Umbilical cord (tissue), 2 donors: ENCODE measurements around the gene SOCS7. TPM values are rescaled to one million over a fixed set of nuclear protein-coding genes. Genes with fewer than 3 reads are reported as not detected.

Source experiments
- DNase-seq: peaks from one replicate; pipeline ENCODE4 v3.0.0-alpha.2; 2015; ENCODE audit warnings: low spot score
- total RNA-seq: library from RNA; depleted of rRNA; stranded (reverse); fragments of >200 nt; gene quantifications from one replicate; pipeline ENCODE4 v1.2.3, GENCODE V29; 2014; ENCODE audit warnings: low replicate concordance; ENCODE audit not compliant: insufficient read depth

Gene SOCS7, protein sequence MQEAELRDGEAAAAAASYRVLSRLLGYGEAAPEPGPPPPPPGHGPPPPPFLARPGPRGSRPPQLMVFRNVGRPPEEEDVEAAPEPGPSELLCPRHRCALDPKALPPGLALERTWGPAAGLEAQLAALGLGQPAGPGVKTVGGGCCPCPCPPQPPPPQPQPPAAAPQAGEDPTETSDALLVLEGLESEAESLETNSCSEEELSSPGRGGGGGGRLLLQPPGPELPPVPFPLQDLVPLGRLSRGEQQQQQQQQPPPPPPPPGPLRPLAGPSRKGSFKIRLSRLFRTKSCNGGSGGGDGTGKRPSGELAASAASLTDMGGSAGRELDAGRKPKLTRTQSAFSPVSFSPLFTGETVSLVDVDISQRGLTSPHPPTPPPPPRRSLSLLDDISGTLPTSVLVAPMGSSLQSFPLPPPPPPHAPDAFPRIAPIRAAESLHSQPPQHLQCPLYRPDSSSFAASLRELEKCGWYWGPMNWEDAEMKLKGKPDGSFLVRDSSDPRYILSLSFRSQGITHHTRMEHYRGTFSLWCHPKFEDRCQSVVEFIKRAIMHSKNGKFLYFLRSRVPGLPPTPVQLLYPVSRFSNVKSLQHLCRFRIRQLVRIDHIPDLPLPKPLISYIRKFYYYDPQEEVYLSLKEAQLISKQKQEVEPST
- total RNA-seq: 16.4 TPM

DNA sequence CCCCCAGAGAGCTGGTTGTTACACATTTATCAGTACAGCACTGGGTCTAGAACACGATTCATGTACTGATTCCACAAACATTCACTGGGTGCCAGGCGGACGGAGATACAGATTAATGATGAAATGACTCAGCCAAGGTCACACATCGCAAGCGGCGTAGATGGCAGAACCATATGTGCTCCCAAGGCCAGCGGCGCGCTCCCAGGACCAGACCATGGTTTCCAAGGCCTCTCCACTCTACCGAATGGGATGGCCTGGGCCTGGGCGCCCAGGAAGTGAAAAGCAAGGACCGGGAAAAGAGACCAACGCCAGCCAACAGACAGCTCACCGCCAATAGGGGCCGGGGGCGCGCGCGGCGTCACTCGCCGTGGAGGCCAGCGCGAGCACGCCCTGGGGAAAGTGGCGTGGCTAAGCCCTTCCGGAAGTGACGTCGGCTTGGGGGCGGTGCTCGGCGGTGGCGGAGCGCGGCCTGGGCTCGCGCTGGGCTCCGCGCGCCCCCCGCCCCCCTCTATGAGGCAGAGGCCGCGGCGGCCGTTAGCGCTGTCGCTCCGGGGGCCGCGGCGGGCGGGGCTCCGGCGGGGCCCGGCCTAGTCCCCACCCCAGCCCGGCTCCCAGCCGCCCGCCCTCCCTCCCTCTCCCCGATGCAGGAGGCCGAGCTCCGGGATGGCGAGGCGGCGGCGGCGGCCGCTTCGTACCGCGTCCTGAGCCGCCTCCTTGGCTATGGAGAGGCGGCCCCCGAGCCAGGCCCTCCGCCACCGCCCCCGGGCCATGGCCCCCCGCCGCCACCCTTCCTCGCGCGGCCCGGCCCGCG is at the start of gene SOCS7:
Gene SOCS7 (plus strand): TSS at position 433 of the 811 bp plus-strand sequence. CDS start 209 bp downstream, at position 642.
- peak; percentile 95 for DNase-seq

DNA sequence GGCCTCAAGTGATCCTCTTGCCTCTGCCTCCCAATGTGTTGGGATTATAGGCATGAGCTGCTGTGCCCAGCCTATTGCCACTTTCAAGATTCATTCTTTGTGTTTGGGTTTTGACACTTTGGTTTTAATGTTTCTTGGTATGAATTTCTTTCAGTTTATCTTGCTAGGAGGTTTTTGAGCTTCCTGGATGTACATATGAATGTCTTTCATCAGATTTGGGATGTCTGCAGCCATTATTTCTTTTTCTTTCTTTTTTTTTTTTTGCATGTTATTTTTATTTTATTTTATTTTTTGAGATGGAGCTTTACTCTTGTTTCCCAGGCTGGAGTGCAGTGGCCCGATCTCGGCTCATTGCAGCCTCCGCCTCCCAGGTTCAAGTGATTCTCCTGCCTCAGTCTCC is 36.1 kb upstream of the SOCS7 start:
- no peak for DNase-seq

DNA sequence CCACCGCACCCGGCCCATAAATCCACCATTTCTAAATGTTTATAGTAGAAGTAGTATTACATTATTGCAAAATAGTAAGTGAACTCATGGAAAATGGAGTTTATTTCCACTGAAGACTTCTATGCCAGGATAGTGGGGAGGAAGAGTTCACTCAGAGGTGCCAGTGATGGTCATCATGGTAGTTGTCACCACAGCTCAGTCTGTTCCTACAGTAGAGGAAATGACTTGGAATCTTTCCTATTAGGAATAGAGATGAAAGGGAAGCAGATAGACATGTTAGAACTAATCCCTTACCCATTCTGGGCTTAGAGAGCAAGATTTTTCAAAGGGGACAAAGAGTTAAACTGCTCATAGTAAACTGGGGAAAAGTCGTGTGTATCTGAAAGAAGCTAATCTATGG is 34.6 kb upstream of the SOCS7 start:
- DNase-seq: no peak

DNA sequence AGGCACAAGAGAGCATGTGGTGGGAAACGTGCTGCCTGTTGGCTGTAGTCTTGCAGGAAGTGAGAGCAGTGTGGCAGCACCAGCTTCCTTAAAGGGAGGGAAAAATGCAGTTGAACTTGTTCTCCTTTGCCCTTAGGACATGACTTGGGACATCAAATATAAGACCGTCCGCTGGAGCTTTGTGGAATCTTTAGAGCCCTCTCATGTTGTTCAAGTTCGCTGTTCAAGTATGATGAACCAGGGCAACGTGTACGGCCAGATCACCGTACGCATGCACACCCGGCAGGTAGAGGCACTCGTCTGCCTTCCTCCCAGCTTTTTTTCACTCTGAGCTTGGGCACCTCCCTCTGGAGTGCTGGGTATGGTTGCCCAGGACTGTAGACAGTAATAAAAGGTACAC is 31.2 kb upstream of the SOCS7 start:
- DNase-seq: peak; percentile 78

DNA sequence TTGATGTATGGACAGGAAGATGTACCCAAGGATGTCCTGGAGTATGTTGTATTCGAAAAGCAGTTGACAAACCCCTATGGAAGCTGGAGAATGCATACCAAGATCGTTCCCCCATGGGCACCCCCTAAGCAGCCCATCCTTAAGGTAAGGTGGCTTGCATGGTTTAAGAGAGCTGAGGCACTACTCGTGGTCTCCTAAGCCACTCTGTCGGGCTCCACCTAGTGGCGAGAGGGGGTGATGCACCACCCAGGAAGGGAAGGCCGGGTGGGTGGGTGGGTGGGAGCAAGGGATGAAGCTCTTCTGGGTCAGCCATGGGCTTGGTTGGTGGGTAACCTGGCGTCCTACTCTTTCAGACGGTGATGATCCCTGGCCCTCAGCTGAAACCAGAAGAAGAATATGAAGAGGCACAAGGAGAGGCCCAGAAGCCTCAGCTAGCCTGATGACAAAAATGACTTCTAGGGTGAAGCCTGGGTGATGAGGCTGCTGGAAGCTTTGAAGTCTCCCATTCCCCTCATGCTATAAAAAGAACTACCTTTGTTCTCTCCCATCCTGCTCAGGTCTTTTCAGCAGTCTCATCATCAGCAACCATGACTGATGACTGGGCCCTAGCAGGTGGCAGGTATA is 29.4 kb upstream of the SOCS7 start:
- peak; percentile 42 for DNase-seq

DNA sequence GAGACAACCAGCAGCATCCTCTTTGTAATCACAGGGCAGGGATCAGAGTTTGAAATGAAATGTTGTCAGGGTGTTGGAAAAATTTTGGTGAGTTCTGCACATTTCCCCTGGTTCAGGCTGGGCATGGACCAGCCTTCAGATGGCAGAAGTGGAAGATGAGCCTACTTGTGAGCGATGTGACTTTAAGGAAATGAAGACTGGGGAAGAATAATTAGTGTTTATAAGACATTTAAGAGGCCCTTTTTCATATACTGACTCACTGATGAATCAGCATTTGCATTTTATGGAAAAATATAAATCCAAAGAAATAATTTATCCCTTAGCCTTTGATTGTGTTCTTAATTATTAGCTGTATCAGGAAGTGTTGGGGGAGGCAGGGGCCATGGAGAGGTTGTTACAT is 28.7 kb upstream of the SOCS7 start:
- DNase-seq: no peak

DNA sequence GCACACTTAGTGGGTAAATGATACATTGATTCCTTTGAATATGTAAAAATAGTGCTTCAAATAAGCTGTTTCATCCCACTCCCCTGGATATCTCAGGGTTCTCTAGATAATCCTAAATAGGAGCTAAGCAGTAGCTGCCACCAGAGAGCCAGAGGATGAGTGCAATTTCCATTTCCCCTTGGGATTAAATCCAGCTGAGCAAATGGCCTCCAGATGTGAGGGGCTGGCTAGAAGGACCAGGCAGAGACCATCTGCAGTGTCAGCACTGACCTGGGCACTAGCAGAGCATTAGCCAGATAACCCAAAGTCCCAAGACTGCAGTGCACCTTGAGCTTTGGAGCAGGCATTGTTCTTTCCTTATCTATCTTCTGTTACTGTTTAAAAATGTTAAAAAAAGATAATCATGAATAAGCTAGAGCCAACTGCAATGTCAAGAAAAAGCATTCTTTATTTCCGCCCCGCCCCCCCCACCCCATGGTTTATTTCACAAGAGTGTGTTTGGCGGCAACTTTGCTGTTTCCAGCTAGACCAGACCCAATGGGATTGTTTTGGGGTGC is 27.4 kb upstream of the SOCS7 start:
- DNase-seq: no peak

DNA sequence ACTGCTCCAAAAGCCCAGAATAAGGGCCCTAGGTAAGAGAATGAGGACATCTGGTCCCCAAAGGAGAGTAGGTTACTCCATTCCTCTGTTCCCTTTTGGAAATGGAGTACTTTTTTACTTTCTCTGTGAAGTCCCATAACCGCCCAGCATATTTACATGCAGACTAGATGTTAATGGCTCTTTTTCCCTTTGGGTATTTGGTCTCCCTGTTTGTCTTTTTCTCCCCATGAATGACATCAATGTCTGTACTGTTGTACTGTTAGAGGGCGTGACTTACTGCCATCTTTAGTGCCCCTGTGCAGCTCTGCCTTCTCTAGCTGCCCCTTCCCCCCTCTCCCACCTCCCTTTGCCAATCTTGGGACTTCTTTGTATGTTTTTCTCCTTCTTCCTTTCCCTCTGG is 26.9 kb upstream of the SOCS7 start:
- no peak for DNase-seq

DNA sequence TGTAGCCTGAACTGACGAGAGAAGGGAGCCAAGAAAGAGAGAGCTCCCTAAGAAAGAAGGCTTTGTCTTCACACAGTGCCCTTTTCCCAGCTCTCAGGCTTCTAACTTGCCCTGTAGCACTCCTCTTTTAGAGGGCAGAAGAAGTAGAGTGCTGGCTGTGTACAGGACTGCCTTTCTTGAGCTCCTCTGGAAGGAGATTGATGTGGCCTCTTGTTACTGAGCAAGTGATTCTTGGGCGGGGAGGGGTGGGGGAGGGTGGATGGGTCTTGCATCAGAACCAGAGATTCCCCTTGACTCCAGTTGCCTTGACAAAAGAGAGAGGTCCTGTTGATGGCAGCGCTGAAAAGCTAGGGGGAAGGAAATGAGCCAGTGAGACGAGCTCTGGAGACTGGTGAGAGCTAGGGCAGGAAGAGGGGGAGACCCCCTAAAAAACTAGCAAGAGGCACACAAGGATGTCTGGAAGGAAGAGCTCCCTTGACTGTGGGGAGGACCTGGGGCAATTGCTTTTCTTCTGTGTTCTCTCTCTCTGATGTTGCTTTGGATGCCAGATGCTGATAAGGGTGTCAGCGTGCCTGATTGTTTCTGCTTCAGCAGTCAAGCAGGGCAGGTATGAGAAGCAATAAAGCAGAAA is 26.3 kb upstream of the SOCS7 start:
- no peak for DNase-seq

DNA sequence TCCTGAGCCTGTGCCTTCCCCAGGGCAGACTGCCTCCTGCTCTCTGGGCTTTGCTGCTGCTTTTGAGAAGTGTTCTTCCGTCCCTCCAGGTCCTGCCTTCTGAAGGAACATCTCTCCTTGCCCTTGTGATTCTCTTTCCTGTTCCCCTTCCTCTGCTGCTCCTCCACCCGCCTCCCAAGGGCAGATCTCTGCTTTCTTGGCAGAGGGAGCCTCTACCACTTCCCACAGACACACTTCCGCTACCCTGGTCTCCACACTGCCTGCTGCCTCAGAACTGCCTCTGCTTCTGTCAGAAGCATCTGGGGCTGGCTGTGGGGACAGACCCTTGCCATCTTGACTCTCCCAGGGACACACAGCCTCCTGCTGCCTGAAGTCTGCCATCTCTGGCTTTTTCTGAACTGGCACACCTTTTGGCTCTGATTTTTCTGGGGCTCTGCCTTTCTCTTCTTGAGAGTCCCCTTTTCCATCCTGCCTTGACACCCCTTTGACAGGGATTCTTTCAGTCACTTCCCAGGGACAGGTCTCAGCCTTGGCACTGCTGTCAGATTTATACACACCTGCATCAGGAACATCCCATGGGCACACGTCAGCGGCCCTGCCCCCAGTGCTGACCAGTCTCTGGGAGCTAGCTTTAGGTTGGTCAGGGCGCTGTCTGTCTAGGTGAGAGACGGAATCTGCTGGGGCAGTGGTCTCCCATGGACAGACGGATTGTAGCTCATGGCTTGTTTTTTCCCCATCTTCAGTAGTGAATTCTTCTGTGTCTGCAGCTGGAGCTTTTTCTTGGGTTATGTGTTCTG is 24.4 kb upstream of the SOCS7 start:
- DNase-seq: peak; percentile 29

DNA sequence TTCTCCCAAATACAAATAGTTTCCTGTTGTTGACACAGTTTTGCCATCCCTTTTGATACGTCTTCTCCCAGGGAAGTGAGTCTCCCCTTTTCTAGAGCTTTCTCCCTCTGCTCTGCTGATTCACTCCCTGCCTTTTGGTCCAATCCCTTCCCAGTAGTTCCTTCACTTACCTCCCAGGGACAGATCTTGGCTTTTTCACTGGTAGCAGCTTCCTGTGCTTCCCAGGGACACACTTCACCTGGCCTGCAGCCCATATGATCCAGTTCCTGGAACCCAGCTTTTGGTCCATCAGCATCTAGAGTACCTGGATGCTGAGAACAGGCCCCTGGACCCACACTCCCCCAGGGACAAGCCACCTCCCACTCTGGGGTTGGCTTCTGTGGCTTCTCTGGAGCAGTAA is 23.7 kb upstream of the SOCS7 start:
- DNase-seq: no peak

DNA sequence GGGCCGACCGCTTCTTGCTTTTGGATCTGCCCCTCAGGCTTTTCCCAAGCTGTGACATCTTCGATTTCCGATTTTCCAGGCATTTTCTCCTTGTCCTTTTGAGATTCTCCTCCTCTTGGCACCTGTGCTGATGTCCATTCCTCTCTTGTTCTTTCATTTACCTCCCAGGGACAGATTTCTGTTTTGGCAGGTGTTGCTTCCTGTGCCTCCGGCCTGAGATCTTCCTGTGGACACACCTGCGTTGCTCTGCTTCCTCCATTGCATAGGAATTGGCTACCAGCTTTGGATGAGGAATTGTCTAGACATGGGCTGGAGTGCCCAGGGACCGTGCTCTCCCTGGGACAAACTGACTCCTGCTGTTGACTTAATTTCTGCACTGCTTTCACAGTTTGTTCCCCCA is 23.0 kb upstream of the SOCS7 start:
- no peak for DNase-seq

DNA sequence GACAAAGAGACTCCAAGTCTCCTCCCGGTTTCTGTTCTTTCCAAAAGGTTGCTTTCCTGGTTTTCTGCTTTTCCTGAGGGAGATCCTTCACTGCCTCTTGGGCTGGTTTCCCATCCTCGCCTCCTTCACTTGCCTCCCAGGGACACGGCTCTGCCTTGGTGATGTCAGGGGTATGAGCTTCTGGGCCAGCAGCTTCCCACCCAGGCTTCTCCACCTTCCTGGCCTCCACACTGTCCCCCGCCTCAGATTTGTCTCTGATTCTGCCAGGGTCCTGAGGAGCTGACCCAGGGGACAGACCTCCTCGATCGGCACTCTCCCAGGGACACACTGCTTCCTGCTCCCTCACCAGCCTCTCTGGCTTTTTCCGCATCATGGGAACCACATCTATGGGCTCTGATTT is 22.4 kb upstream of the SOCS7 start:
- DNase-seq: no peak

DNA sequence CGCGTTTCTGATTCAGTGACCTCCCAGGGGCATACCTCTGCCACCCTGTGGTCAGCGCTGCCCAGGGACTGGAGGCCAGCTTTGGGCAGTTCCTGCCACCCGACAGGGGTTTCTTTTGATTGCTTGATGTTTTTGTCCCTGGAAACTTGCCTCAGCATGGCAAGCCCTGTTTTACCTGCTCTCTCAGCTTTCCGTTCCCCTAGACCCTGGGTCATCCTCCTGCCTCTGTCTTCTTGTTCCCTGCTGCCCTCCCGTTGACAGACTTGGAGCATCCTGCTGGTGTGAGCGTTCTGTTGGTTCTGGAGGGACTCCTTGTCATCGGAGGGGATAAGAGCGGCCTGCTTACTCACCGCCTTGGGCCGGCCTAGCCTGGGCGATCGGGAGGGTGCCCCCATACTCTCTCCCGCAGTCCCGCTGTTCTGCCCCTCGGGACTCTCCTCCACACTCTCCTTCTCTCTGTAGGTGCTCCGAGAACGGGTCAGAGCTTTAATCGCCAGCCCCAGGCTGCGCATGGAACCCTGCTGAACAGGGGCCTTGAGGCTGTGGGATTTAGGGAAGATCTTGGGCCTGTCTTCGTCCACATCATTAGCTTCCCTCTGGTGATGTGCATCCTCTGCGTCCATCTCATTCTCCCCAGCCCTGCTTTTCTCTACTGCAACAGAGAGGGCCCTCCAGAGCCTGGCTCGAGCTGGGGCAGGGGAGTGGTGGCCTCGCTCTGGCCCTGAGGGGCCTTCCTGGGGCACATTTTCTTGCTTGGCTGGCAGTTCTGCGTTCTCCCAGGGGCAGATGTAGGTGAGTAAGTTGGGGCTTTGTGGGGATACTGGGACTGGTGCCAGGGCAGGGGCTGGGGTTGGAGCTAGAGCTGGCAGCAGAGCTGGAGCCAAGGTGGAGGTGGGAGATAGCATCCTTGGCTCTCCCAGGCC is 21.6 kb upstream of the SOCS7 start:
- DNase-seq: no peak

DNA sequence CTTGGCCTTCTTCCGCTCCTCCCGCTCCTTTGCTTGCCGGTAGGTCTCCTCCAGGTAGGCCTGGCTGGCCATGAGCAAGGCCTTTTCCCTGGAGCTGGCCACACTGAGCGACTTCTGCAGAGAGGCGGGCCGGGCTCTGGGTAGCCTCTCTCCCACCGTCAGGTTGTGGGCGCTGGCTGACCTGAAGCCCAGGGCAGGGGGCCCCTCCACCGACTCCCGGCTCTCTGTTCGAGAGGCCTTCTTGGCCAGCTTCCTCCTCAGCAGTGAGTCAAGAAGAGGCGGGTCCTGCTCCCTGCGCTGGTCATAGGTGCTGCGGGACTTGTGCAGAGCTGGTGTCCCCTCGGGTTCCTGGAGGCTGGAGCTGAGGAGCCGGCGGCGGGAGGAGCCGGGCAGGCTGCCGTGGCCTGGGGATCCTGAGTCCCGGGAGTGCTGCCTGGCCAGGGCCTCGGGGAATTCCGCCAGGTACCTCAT is 20.7 kb upstream of the SOCS7 start:
- DNase-seq: no peak

DNA sequence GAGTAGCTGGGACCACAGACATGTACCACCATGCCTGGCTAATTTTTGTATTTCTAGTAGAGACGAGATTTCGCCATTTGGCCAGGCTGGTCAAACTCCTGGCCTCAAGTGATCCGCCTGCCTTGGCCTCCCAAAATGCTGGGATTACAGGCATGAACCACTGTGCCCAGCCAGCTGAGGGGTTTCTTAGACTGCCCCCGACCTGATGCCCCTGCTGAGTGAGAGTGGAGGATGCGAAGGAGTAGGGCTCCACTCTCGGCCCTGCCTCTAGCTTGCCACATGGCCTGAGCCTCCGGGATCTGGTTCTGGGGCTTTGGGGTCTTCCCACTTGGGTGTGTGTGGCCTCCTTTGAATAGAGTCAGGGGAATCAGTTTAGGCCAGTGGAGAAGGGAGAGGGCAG is 18.9 kb upstream of the SOCS7 start:
- DNase-seq: no peak

DNA sequence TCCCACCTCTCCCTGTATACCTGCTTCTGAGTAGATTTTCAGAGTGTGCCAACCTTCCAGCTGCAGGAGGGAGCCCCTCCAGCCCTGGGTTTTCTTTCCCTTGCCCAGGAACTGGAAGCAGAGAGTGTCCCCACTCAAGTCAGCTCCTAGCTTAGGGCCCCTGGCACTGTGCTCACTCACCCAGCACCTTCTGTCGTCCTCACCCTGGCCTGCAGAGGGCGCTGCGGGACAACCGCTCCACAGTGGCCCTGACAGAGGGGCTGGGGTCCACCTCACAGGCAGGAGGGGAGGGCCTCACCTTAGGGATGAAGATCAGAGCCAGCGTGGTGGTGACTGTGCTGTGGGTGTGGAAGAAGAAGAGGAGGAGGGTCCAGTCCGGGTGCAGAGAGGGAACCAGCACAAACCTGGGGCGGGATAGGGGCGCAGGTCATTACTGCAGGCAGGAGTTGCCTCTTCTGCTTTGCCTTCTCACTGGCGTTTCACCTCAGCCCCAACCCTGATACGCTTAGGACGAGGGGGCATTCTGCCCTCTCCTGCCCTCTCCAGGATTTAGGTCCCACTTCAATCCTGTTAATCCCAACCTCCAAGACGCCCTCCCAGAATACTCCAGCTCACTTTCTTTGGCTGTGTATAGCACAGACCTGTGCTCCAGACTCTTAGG is 17.9 kb upstream of the SOCS7 start:
- DNase-seq: no peak
